IMR-90 (cell line): ENCODE results near the gene IFI44L. TPM values are rescaled to one million over a fixed set of nuclear protein-coding genes. Genes with fewer than 3 reads are reported as not detected.

ENCODE experiments used
- ATAC-seq: fragments of 200-7000 bp; cut with Tn5 transposase; 2 replicates; pipeline ENCODE4 v1.9.1; 2020; ENCODE audit warnings: low read depth, mild to moderate bottlenecking, moderate library complexity
- BruUV-seq: library from RNA; stranded (reverse); fragments of 400-500 nt; replicated peaks from 2 replicates; lab custom pipeline; 2021; lab: Mats Ljungman, UMichigan
- CTCF ChIA-PET: fragments of 300-600 bp; formaldehyde crosslinking; extraction: SDS; loops from one replicate; lab custom pipeline; 2021; ENCODE audit warnings: antibody characterized with exemption; lab: Yijun Ruan, JAX
- POLR2A ChIA-PET: fragments of 300-600 bp; sonication (Branson Sonifier 250); formaldehyde crosslinking; loops from one replicate; lab custom pipeline; 2022; ENCODE audit warnings: antibody characterized with exemption; ENCODE audit not compliant: unreplicated experiment; lab: Charles Lee
- DNase-seq: peaks from one replicate; pipeline ENCODE4 v3.0.0; 2013
- H2AFZ ChIP-seq: replicated peaks from 2 replicates; pipeline ENCODE3; 2013; ENCODE audit warnings: low read length, mild to moderate bottlenecking; ENCODE audit not compliant: poor library complexity
- H2AK5ac ChIP-seq: 2 replicates; pipeline ENCODE4 v1.6.1; 2013; ENCODE audit warnings: low read depth, low read length, inconsistent platforms
- H2AK9ac ChIP-seq: replicated peaks from 2 replicates; pipeline ENCODE3; 2013; ENCODE audit warnings: mild to moderate bottlenecking, low read depth, low read length, moderate library complexity; ENCODE audit not compliant: poor library complexity
- H2BK120ac ChIP-seq: 2 replicates; pipeline ENCODE4 v1.6.1; 2013; ENCODE audit warnings: low read depth, low read length, inconsistent platforms
- H2BK15ac ChIP-seq: 3 replicates; pipeline ENCODE4 v1.6.1; 2013; ENCODE audit warnings: low read depth, low read length, inconsistent platforms
- H2BK20ac ChIP-seq: 2 replicates; pipeline ENCODE4 v1.6.1; 2013; ENCODE audit warnings: low read depth, mild to moderate bottlenecking, inconsistent platforms, low read length, moderate library complexity
- H2BK5ac ChIP-seq: 2 replicates; pipeline ENCODE4 v1.6.1; 2013; ENCODE audit warnings: mild to moderate bottlenecking, low read depth, low read length, inconsistent platforms; ENCODE audit not compliant: poor library complexity, severe bottlenecking
- H3K14ac ChIP-seq: replicated peaks from 2 replicates; pipeline ENCODE4 v1.6.1; 2013; ENCODE audit warnings: low read depth, low read length, inconsistent platforms
- H3K18ac ChIP-seq: 2 replicates; pipeline ENCODE4 v1.6.1; 2013; ENCODE audit warnings: low read depth, low read length, control low read depth
- H3K23ac ChIP-seq: 2 replicates; pipeline ENCODE4 v1.6.1; 2013; ENCODE audit warnings: low read depth, low read length, inconsistent platforms
- H3K27ac ChIP-seq: 2 replicates; pipeline ENCODE4 v1.5.1; 2013; ENCODE audit warnings: mild to moderate bottlenecking, control low read depth, low read length; ENCODE audit not compliant: insufficient read depth
- H3K27me3 ChIP-seq: 2 replicates; pipeline ENCODE4 v1.6.1; 2013; ENCODE audit warnings: low read length; ENCODE audit not compliant: control insufficient read depth, insufficient read depth
- H3K36me3 ChIP-seq: 2 replicates; pipeline ENCODE4 v1.6.1; 2013; ENCODE audit warnings: low read length, mixed read lengths; ENCODE audit not compliant: control insufficient read depth, insufficient read depth
- H3K4ac ChIP-seq: 2 replicates; pipeline ENCODE4 v1.6.1; 2013; ENCODE audit warnings: low read depth, low read length, inconsistent platforms
- H3K4me1 ChIP-seq: 2 replicates; pipeline ENCODE4 v1.6.1; 2013; ENCODE audit warnings: low read length, mixed read lengths; ENCODE audit not compliant: control insufficient read depth, insufficient read depth
- H3K4me2 ChIP-seq: 2 replicates; pipeline ENCODE4 v1.6.1; 2013; ENCODE audit warnings: low read depth, mild to moderate bottlenecking, control low read depth, low read length, moderate library complexity
- H3K4me3 ChIP-seq: 2 replicates; pipeline ENCODE4 v1.5.1; 2013; ENCODE audit warnings: low read depth, mild to moderate bottlenecking, control low read depth, low read length, moderate library complexity; ENCODE audit not compliant: insufficient read depth
- H3K56ac ChIP-seq: 2 replicates; pipeline ENCODE4 v1.6.1; 2013; ENCODE audit warnings: low read length, inconsistent platforms; ENCODE audit not compliant: insufficient read depth; ENCODE audit errors: extremely low read depth
- H3K79me1 ChIP-seq, 2 experiments: 2 replicates each; pipeline ENCODE4 v1.6.1; 2013; ENCODE audit warnings: low read length in 2 of 2, inconsistent platforms in 1 of 2, low read depth in 1 of 2
- H3K9ac ChIP-seq: 2 replicates; pipeline ENCODE4 v1.6.1; 2013; ENCODE audit warnings: low read depth, low read length, control low read depth
- H3K9me1 ChIP-seq: 2 replicates; pipeline ENCODE4 v1.6.1; 2013; ENCODE audit warnings: low read length, inconsistent platforms; ENCODE audit not compliant: insufficient read depth
- H3K9me3 ChIP-seq: 2 replicates; pipeline ENCODE4 v1.6.1; 2013; ENCODE audit warnings: low read length; ENCODE audit not compliant: control insufficient read depth, insufficient read depth
- H4K20me1 ChIP-seq: 2 replicates; pipeline ENCODE4 v1.6.1; 2013; ENCODE audit warnings: low read length, inconsistent platforms; ENCODE audit not compliant: insufficient read depth
- H4K5ac ChIP-seq: 2 replicates; pipeline ENCODE4 v1.6.1; 2013; ENCODE audit warnings: mild to moderate bottlenecking, low read depth, low read length, control low read depth
- H4K8ac ChIP-seq, 2 experiments: 2 replicates each; pipeline ENCODE4 v1.6.1; 2013; ENCODE audit warnings: low read depth in 2 of 2, low read length in 2 of 2, control low read depth in 1 of 2, inconsistent platforms in 1 of 2
- H4K91ac ChIP-seq: 2 replicates; pipeline ENCODE4 v1.6.1; 2013; ENCODE audit warnings: low read depth, low read length, inconsistent platforms; ENCODE audit not compliant: insufficient read depth
- CEBPB ChIP-seq: IDR thresholded peaks from 2 replicates; pipeline ENCODE4 v1.6.1; 2012; ENCODE audit warnings: low read depth, low read length, improper control_type of control experiment
- CHD1 ChIP-seq: IDR thresholded peaks from 2 replicates; pipeline ENCODE4 v1.6.1; 2012; ENCODE audit warnings: low read depth, low read length, improper control_type of control experiment
- MAZ ChIP-seq: IDR thresholded peaks from 2 replicates; pipeline ENCODE4 v1.6.1; 2012; ENCODE audit warnings: low read depth, mild to moderate bottlenecking, low read length, improper control_type of control experiment, moderate library complexity, borderline replicate concordance
- NFE2L2 ChIP-seq: fragments of 150-350 bp; IDR thresholded peaks from 2 replicates; pipeline ENCODE4 v1.6.1; 2016; ENCODE audit warnings: low read depth, mild to moderate bottlenecking, low read length
- POLR2A ChIP-seq: IDR thresholded peaks from 2 replicates; pipeline ENCODE4 v1.6.1; 2012; ENCODE audit warnings: mild to moderate bottlenecking, low read depth, low read length
- RFX5 ChIP-seq: IDR thresholded peaks from 2 replicates; pipeline ENCODE4 v1.8.0; 2012; ENCODE audit warnings: low read depth, mild to moderate bottlenecking, low read length, moderate library complexity
- WGBS, 2 experiments: methylation state at CpG; one replicate each; pipeline versions ENCODE4 v1.1.5 to v1.1.7; 2013; ENCODE audit warnings: missing lambda C conversion rate in 2 of 2; ENCODE audit not compliant: insufficient read length in 1 of 2; ENCODE audit errors: extremely low coverage in 2 of 2; 5-methylcytosine and 5-hydroxymethylcytosine counted together
- dilution Hi-C: fragments of 300-500 bp; cut with HindIII; formaldehyde crosslinking; loops from one replicate; pipeline ENCODE4 v1.14.3; 2018; ENCODE audit warnings: low sequenced_read_pairs; ENCODE audit not compliant: unreplicated experiment
- in situ Hi-C: fragments of 300-500 bp; cut with MboI; formaldehyde crosslinking; loops from 3 replicates; pipeline ENCODE4 v1.14.3; 2019; ENCODE audit warnings: low sequenced_read_pairs, inconsistent platforms, mixed read lengths
- intact Hi-C: fragments of 100-400 bp; cut with micrococcal nuclease; formaldehyde crosslinking; loops from 2 replicates; pipeline ENCODE4 v1.10.0; 2022
- polyA plus RNA-seq, 3 experiments: library from polyadenylated mRNA; depleted of rRNA; stranded (reverse); fragments of >200 nt; gene quantifications; 2 replicates each; pipeline ENCODE4 v1.2.3, GENCODE V29; 2012; ENCODE audit warnings: low replicate concordance in 1 of 3
- total RNA-seq: library from RNA; depleted of rRNA; stranded (reverse); fragments of >200 nt; gene quantifications from 2 replicates; pipeline ENCODE4 v1.2.3, GENCODE V29; 2012

IFI44L gene
- total and polyA plus RNA-seq, 2 of the 4 experiments (the other 2 are of a cell fraction) = 0.18 to 0.19 TPM

DNA sequence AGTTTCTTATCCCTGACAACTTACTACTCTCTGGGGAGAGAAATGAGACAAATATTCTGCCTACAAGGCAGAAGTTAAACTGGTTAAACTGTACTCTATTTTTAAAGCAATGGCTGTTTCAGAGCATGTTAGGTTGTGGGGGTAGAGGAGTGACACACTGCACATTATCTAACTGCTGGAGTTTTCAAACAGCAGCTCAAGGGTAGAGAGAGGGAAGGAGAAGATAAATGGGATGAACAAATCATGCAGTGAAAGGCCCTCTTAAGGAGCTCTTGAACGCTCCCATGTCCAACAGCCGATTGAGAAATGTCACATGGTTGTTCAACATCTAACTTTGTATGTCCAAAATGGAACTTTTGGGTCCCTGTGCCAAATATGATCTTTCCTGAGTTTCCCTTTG is 14.0 kb upstream of the IFI44L start:
- in situ Hi-C loops = loop anchor here (5.0 kb wide), 1 partner anchor 474 kb away; no protein-coding TSS in a partner anchor
- no peaks in the 10 kb centered on the region for H3K36me3 ChIP-seq
- no peak overlapping the region for H2AK5ac ChIP-seq
- TF ChIP-seq POLR2A (no peak), MAZ (no peak), CHD1 (no peak), CEBPB (no peak), NFE2L2 (no peak), RFX5 (no peak)
- no peaks in the 10 kb centered on the region for H3K27me3 ChIP-seq
- H4K5ac ChIP-seq = no peak overlapping the region
- no peak overlapping the region for H4K91ac ChIP-seq
- no peak overlapping the region for H3K27ac ChIP-seq
- H3K9ac ChIP-seq = no peak overlapping the region
- no peaks in the 10 kb centered on the region for H3K79me1 ChIP-seq
- 0 out of 2 replicates have a peak, but pooled peaks cover 2% of the 10 kb centered on the region for H3K4me1 ChIP-seq
- no peak overlapping the region; a peak in 1 of 4 replicates for H4K8ac ChIP-seq
- intact Hi-C loops = loop anchor here (2.0 to 10.0 kb wide), 2 partner anchors 115 to 261 kb away; partner anchors contain the start of gene PTGFR
- DNase-seq = no peak
- peak overlapping the region; percentile 74; the same call in 1 of the 2 replicates for H3K18ac ChIP-seq
- H2BK5ac ChIP-seq = no peak overlapping the region
- no peak for ATAC-seq
- no TSS peak for BruUV-seq
- dilution Hi-C loops = loop anchor here (10.0 kb wide), 1 partner anchor 461 kb away; no protein-coding TSS in a partner anchor
- ChIA-PET CTCF (interaction anchor here (1.2 to 3.7 kb wide), 3 partner anchors 267 to 475 kb away, joined by 4 to 32 read pairs (median 14); no protein-coding TSS in a partner anchor), POLR2A (no interaction called here)
- peak overlapping the region; percentile 52 for H2AK9ac ChIP-seq
- no peaks in the 10 kb centered on the region for H3K9me3 ChIP-seq
- no peak overlapping the region for H2BK120ac ChIP-seq
- H3K56ac ChIP-seq = no peak overlapping the region
- no peak overlapping the region for H3K4me2 ChIP-seq
- H2AFZ ChIP-seq = peak overlapping the region; percentile 61
- 40% methylated on average over 1 of the region's 2 CpGs; no CpG with 5 or more reads in 1 of the 2 experiments for WGBS, 2 experiments
- peak overlapping the region; percentile 26; the same call in 1 of the 2 replicates for H2BK20ac ChIP-seq
- H3K4ac ChIP-seq = peak overlapping the region; percentile 5; the same call in 1 of the 2 replicates
- H3K14ac ChIP-seq = peak overlapping the region; percentile 50; the same call in 1 of the 2 replicates
- no peak overlapping the region for H3K23ac ChIP-seq
- no peak overlapping the region for H3K4me3 ChIP-seq
- no peaks in the 10 kb centered on the region for H4K20me1 ChIP-seq
- no peaks in the 10 kb centered on the region for H3K9me1 ChIP-seq
- H2BK15ac ChIP-seq = no peak overlapping the region
